ENCODE measurements around the gene SLC35F4.

DNA sequence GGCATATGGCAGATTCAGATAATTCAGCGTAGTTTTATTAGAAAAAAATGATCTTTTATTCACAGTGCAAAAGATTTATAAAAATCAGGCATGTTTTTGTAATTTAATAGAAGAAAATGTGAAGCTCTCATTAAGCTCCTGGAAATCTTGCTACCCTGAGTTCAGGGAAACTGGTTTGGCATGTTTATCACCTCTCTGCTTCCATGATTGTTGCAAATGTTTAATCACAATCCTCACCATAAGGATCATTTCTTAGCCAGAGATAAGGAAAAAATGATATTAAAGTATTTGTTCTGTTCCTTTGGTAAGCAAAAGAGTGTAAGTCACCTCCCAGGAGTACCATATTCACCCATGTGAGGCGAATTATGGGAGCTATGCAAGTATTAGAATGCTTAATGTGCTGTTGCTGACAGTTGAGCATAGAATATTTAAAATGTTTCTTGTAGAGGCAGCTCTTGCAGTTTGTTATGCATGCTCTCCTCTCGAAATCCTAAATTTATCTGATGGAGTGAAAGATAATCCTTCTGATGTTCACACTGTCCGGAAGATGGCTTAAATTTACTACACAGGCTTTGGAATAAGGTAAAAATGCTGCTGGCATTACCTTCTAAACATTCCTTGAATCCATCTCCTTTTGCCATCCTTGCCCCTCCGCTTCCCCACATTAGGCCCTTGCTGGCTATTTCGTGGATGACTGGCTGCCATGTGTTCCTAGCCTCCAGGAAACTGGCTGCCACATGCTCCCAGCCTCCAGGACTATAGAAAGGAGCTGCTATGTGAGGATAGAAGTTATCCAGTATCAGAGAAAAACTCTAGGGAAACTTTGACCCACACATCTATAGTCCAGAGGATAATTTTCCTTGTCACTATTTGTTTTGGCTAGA is 256.5 kb downstream of the SLC35F4 start:
- TF ChIP-seq, protein P1, sequence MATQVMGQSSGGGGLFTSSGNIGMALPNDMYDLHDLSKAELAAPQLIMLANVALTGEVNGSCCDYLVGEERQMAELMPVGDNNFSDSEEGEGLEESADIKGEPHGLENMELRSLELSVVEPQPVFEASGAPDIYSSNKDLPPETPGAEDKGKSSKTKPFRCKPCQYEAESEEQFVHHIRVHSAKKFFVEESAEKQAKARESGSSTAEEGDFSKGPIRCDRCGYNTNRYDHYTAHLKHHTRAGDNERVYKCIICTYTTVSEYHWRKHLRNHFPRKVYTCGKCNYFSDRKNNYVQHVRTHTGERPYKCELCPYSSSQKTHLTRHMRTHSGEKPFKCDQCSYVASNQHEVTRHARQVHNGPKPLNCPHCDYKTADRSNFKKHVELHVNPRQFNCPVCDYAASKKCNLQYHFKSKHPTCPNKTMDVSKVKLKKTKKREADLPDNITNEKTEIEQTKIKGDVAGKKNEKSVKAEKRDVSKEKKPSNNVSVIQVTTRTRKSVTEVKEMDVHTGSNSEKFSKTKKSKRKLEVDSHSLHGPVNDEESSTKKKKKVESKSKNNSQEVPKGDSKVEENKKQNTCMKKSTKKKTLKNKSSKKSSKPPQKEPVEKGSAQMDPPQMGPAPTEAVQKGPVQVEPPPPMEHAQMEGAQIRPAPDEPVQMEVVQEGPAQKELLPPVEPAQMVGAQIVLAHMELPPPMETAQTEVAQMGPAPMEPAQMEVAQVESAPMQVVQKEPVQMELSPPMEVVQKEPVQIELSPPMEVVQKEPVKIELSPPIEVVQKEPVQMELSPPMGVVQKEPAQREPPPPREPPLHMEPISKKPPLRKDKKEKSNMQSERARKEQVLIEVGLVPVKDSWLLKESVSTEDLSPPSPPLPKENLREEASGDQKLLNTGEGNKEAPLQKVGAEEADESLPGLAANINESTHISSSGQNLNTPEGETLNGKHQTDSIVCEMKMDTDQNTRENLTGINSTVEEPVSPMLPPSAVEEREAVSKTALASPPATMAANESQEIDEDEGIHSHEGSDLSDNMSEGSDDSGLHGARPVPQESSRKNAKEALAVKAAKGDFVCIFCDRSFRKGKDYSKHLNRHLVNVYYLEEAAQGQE (IDR thresholded peaks at IDR 0.05; ENCODE audit: insufficient read depth in 1 of 2, low read depth in 2 of 2, low read length in 2 of 2) = no peak
- TF ChIP-seq POLR2AphosphoS5 (IDR thresholded peaks at IDR 0.05; ENCODE audit: low read depth, low read length) (no peak), SIN3A (IDR thresholded peaks at IDR 0.05; ENCODE audit: borderline replicate concordance, insufficient read depth, low read length) (no peak), TAF1 (IDR thresholded peaks at IDR 0.05; ENCODE audit: borderline replicate concordance, insufficient read depth, low read length) (no peak), FOXP2 (optimal IDR thresholded peaks at IDR 0.05; ENCODE audit: borderline replicate concordance, extremely low read depth, extremely low read length, insufficient read depth) (no peak)

Measured in PFSK-1 (cell line).